GM23338 (cell line): Measurements from ENCODE around the gene SLC26A4. TPM values are rescaled to one million over a fixed set of nuclear protein-coding genes. Genes with fewer than 3 reads are reported as not detected.

Experiments used
- ATAC-seq: fragments of 200-7000 bp; cut with Tn5 transposase; 3 replicates; pipeline ENCODE4 v1.9.1; 2020
- DNase-seq: peaks from one replicate; pipeline ENCODE4 v3.0.0-alpha.2; 2015; ENCODE audit warnings: low spot score
- H2AFZ ChIP-seq: fragments of 200-600 bp; sonication (generic); 2 replicates; pipeline ENCODE4 v1.8.0; 2016; ENCODE audit warnings: antibody characterized with exemption, mild to moderate bottlenecking, moderate library complexity
- H3F3A ChIP-seq: fragments of 200-600 bp; sonication (generic); replicated peaks from 2 replicates; pipeline ENCODE4 v1.8.0; 2017; ENCODE audit warnings: antibody characterized with exemption, mixed run types, low read depth
- H3K27ac ChIP-seq: fragments of 200-600 bp; sonication (generic); 2 replicates; pipeline ENCODE4 v1.6.1; 2016; ENCODE audit warnings: low read depth
- H3K27me3 ChIP-seq: fragments of 200-600 bp; sonication (generic); 2 replicates; pipeline ENCODE4 v1.8.0; 2016; ENCODE audit warnings: mild to moderate bottlenecking, mixed run types, moderate library complexity; ENCODE audit not compliant: insufficient read depth
- H3K36me3 ChIP-seq: fragments of 200-600 bp; sonication (generic); 2 replicates; pipeline ENCODE4 v1.8.0; 2016; ENCODE audit warnings: mild to moderate bottlenecking; ENCODE audit not compliant: insufficient read depth
- H3K4me1 ChIP-seq: fragments of 200-600 bp; sonication (generic); 2 replicates; pipeline ENCODE4 v1.8.0; 2016; ENCODE audit warnings: mild to moderate bottlenecking, moderate library complexity; ENCODE audit not compliant: insufficient read depth
- H3K4me2 ChIP-seq: fragments of 200-600 bp; sonication (generic); 2 replicates; pipeline ENCODE4 v1.7.1; 2017; ENCODE audit warnings: mixed run types
- H3K4me3 ChIP-seq: fragments of 200-600 bp; sonication (generic); 2 replicates; pipeline ENCODE4 v1.6.1; 2016; ENCODE audit warnings: mixed run types
- H3K79me2 ChIP-seq: fragments of 200-600 bp; sonication (generic); replicated peaks from 2 replicates; pipeline ENCODE4 v1.8.0; 2017; ENCODE audit warnings: mild to moderate bottlenecking; ENCODE audit not compliant: insufficient read depth
- H3K9me2 ChIP-seq: fragments of 200-600 bp; sonication (generic); 2 replicates; pipeline ENCODE4 v1.8.0; 2017; ENCODE audit not compliant: insufficient read depth
- H4K20me1 ChIP-seq: fragments of 200-600 bp; sonication (generic); replicated peaks from 2 replicates; pipeline ENCODE4 v1.8.0; 2017; ENCODE audit warnings: mild to moderate bottlenecking; ENCODE audit not compliant: insufficient read depth
- H3K27ac Mint-ChIP-seq: 2 replicates; pipeline ENCODE4 v1.8.0; 2020; ENCODE audit warnings: inconsistent platforms, mild to moderate bottlenecking, moderate library complexity, mixed read lengths
- H3K27me3 Mint-ChIP-seq: 3 replicates; pipeline ENCODE4 v1.8.0; 2022; ENCODE audit warnings: low read depth, mild to moderate bottlenecking, moderate library complexity, mixed read lengths, inconsistent platforms; ENCODE audit not compliant: insufficient read depth, poor library complexity
- H3K36me3 Mint-ChIP-seq: 3 replicates; pipeline ENCODE4 v1.8.0; 2021; ENCODE audit warnings: low read depth, mild to moderate bottlenecking, inconsistent platforms, moderate library complexity, mixed read lengths
- H3K4me1 Mint-ChIP-seq: 3 replicates; pipeline ENCODE4 v1.8.0; 2020; ENCODE audit warnings: mild to moderate bottlenecking, inconsistent platforms, mixed read lengths
- H3K4me3 Mint-ChIP-seq: 3 replicates; pipeline ENCODE4 v1.8.0; 2021; ENCODE audit warnings: moderate library complexity, mild to moderate bottlenecking, inconsistent platforms, mixed read lengths
- H3K9me3 Mint-ChIP-seq: 3 replicates; pipeline ENCODE4 v1.8.0; 2020; ENCODE audit warnings: moderate library complexity, mild to moderate bottlenecking, inconsistent platforms, mixed read lengths
- CREB1 ChIP-seq: fragments of 250-450 bp; sonication (Bioruptor Pico); IDR thresholded peaks from 2 replicates; pipeline ENCODE4 v1.5.0; 2020; ENCODE audit warnings: low read depth, mild to moderate bottlenecking, moderate library complexity
- EZH2 ChIP-seq: fragments of 200-600 bp; sonication (generic); IDR thresholded peaks from one replicate; pipeline ENCODE4 v1.8.0; 2017; ENCODE audit warnings: antibody characterized with exemption, mild to moderate bottlenecking, low read depth; ENCODE audit not compliant: unreplicated experiment
- EZH2phosphoT487 ChIP-seq: fragments of 200-600 bp; sonication (generic); IDR thresholded peaks from one replicate; pipeline ENCODE4 v1.8.1; 2018; ENCODE audit warnings: antibody characterized with exemption; ENCODE audit not compliant: unreplicated experiment
- polyA plus RNA-seq: library from polyadenylated mRNA; unstranded; fragments of >200 nt; fragmentation: Nextera tagmentation; extraction: Ambion mirVana; gene quantifications from 2 replicates; pipeline ENCODE4 v1.2.1, GENCODE V29; 2016
- total RNA-seq: library from RNA; depleted of rRNA; stranded (reverse); fragments of >200 nt; shearing (Covaris generic); gene quantifications from 2 replicates; pipeline ENCODE4 v1.2.3, GENCODE V29; 2014
- TF ChIP-seq, protein P1 (sequence below): IDR thresholded peaks from one replicate; pipeline ENCODE4 v1.6.1; 2018; ENCODE audit warnings: antibody characterized with exemption; ENCODE audit not compliant: unreplicated experiment

SLC26A4 gene
- total and polyA plus RNA-seq, 2 experiments from 2014 or later = 0.07 TPM; not detected in 1

- Histone ChIP-seq H3K4me1 (no peaks in the 10 kb centered on the region; the same call in 1 of the 2 replicates), H3K27me3 (peaks cover 76% of the 10 kb centered on the region), H2AFZ (peak overlapping the region; percentile 98), H3K4me3 (peak overlapping the region; percentile 76), H3F3A (peaks cover 4% of the 10 kb centered on the region; the same call in 1 of the 2 replicates), H3K9me2 (no peaks in the 10 kb centered on the region), H3K79me2 (no peaks in the 10 kb centered on the region), H3K4me2 (peak overlapping the region; percentile 94), H3K27ac (no peak overlapping the region), H4K20me1 (peaks cover 7% of the 10 kb centered on the region; the same call in 1 of the 2 replicates), H3K36me3 (no peaks in the 10 kb centered on the region)
- ATAC-seq (peak; percentile 85), DNase-seq (peak; percentile 84)
- Mint-ChIP-seq H3K4me3 (peak overlapping the region; percentile 83), H3K9me3 (no peaks in the 10 kb centered on the region), H3K27me3 (peaks cover 46% of the 10 kb centered on the region), H3K4me1 (peaks cover 20% of the 10 kb centered on the region), H3K36me3 (no peaks in the 10 kb centered on the region; the same call in 2 of the 3 replicates), H3K27ac (no peak overlapping the region)
- TF ChIP-seq, protein P1, sequence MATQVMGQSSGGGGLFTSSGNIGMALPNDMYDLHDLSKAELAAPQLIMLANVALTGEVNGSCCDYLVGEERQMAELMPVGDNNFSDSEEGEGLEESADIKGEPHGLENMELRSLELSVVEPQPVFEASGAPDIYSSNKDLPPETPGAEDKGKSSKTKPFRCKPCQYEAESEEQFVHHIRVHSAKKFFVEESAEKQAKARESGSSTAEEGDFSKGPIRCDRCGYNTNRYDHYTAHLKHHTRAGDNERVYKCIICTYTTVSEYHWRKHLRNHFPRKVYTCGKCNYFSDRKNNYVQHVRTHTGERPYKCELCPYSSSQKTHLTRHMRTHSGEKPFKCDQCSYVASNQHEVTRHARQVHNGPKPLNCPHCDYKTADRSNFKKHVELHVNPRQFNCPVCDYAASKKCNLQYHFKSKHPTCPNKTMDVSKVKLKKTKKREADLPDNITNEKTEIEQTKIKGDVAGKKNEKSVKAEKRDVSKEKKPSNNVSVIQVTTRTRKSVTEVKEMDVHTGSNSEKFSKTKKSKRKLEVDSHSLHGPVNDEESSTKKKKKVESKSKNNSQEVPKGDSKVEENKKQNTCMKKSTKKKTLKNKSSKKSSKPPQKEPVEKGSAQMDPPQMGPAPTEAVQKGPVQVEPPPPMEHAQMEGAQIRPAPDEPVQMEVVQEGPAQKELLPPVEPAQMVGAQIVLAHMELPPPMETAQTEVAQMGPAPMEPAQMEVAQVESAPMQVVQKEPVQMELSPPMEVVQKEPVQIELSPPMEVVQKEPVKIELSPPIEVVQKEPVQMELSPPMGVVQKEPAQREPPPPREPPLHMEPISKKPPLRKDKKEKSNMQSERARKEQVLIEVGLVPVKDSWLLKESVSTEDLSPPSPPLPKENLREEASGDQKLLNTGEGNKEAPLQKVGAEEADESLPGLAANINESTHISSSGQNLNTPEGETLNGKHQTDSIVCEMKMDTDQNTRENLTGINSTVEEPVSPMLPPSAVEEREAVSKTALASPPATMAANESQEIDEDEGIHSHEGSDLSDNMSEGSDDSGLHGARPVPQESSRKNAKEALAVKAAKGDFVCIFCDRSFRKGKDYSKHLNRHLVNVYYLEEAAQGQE = peak; percentile 71
- TF ChIP-seq EZH2phosphoT487 (no peak), EZH2 (peak; percentile 39)
Measured at GRCh38 chr7:107661081-107661864, 645 bp downstream of the SLC26A4 start.

DNA sequence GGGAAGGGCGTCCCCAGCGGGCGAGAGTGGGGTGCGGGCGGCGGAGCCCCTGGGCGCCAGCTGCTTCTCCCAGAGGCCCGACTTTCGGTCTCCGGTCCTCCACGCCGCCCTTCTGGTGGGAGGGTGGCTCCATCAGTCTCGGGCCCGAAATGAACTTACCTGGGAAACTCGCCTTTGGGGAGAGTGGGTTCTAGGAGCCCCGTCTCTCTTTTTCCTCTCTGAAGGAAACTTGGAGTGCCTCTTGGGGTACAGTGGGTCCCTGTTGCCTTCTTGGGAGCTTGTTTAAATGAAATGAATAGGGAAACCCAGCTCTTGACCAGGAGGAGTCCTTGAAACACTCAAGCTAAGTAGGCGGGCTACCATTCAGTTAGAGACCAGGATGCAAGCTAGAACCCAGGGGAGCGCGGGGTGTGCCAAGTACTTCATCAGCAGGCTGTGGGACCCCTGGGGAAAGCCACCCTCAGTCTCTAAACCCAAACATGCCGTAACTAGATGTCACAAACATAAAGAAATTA, 1.3 kb downstream of the SLC26A4 start:
- Mint-ChIP-seq H3K4me1 (peaks cover 20% of the 10 kb centered on the region), H3K27me3 (peaks cover 46% of the 10 kb centered on the region), H3K27ac (no peak overlapping the region), H3K9me3 (no peaks in the 10 kb centered on the region), H3K4me3 (peak overlapping the region; percentile 83), H3K36me3 (no peaks in the 10 kb centered on the region; the same call in 2 of the 3 replicates)
- peak overlapping the region; percentile 98 for H2AFZ ChIP-seq
- TF ChIP-seq EZH2 = peak; percentile 32
- no peak for TF ChIP-seq CREB1 (CRISPR knock-in tag)
- no peaks in the 10 kb centered on the region for H3K36me3 ChIP-seq
- no peaks in the 10 kb centered on the region for H3K9me2 ChIP-seq
- peak overlapping the region; percentile 94 for H3K4me2 ChIP-seq
- H3K27ac ChIP-seq = no peak overlapping the region
- peaks cover 76% of the 10 kb centered on the region for H3K27me3 ChIP-seq
- peaks cover 7% of the 10 kb centered on the region; the same call in 1 of the 2 replicates for H4K20me1 ChIP-seq
- no peaks in the 10 kb centered on the region for H3K79me2 ChIP-seq
- DNase-seq (peak; percentile 49), ATAC-seq (peak; percentile 21)
- peak overlapping the region; percentile 76 for H3K4me3 ChIP-seq
- H3K4me1 ChIP-seq = peaks cover 2% of the 10 kb centered on the region
- H3F3A ChIP-seq = peaks cover 4% of the 10 kb centered on the region; the same call in 1 of the 2 replicates
